ENCODE measurements around the gene ANXA4. TPM values are rescaled to one million over a fixed set of nuclear protein-coding genes. Genes with fewer than 3 reads are reported as not detected.
A peak's percentile ranks its signal among the peaks of the same experiment; 100 is the strongest.
"Not testable (repeated sequence)": the region's sequence is repeated elsewhere in the genome, so short reads cannot be mapped to it uniquely, and the experiment has no call there.

The ANXA4 gene
- total RNA-seq, 3 donors from 2014 or later (not counting 1 experiment from before 2014, with no cell fraction given), result 44.6 to 63.6 (median 55.8) TPM

DNA sequence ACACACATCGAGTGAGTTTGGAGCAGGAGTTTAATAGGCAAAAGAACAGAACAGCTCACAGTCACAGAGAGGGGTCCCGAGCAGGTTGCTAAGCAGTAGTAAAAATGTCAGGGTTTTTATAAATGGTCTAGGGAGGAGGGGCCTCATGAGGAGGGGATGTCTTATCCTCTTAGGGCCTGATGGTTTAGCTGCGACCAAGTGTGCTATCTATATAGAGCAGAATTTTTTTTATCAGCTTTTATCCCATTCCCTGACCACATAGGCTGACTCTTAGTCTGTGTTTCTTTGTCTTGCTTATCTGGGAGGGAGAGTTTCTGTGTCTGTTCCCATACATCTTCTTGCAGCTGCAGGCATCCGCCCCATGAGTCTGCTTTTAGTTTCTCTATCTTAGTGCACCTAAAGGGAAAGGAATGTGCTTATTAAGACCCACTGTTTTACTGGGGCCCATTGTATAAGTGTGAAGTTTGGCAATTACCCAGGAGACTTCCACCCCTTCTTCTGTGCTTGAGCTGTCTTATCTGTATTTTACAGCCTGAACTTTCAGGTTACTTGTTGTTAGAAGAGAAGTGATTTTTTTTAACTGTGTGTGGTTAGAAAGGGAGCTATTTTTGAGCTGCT, 57.1 kb downstream of the ANXA4 start:
- no peaks in the 10 kb centered on the region for H3K9me3 Mint-ChIP-seq
- H3K27ac ChIP-seq (ENCODE audit: low read length), result peak overlapping the region; percentile 23
- H3K4me3 ChIP-seq (ENCODE audit: low read length), result peak overlapping the region; percentile 1
- TF ChIP-seq, protein P1, sequence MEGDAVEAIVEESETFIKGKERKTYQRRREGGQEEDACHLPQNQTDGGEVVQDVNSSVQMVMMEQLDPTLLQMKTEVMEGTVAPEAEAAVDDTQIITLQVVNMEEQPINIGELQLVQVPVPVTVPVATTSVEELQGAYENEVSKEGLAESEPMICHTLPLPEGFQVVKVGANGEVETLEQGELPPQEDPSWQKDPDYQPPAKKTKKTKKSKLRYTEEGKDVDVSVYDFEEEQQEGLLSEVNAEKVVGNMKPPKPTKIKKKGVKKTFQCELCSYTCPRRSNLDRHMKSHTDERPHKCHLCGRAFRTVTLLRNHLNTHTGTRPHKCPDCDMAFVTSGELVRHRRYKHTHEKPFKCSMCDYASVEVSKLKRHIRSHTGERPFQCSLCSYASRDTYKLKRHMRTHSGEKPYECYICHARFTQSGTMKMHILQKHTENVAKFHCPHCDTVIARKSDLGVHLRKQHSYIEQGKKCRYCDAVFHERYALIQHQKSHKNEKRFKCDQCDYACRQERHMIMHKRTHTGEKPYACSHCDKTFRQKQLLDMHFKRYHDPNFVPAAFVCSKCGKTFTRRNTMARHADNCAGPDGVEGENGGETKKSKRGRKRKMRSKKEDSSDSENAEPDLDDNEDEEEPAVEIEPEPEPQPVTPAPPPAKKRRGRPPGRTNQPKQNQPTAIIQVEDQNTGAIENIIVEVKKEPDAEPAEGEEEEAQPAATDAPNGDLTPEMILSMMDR (IDR thresholded peaks at IDR 0.05), result no peak
- peak overlapping the region; percentile 73 for H3K4me3 Mint-ChIP-seq
- H3K4me1 ChIP-seq (ENCODE audit: control insufficient read depth, insufficient read depth, low read length), result peaks cover 13% of the 10 kb centered on the region
- H3K27me3 ChIP-seq (ENCODE audit: control insufficient read depth, insufficient read depth, low read length), result no peaks in the 10 kb centered on the region
- H3K36me3 ChIP-seq (ENCODE audit: control insufficient read depth, insufficient read depth, low read length), result no peaks in the 10 kb centered on the region
- H3K27ac Mint-ChIP-seq, result peak overlapping the region; percentile 79 to 95
- 30% methylated on average over 3 of the region's 4 CpGs for WGBS (ENCODE audit: insufficient coverage)
- intact Hi-C loops (cut with micrococcal nuclease), result no loop called here
- no peaks in the 10 kb centered on the region for H3K36me3 Mint-ChIP-seq
- DNase-seq (no peak), ATAC-seq (peak; percentile 62 to 73 (median 71))
- H3K4me1 Mint-ChIP-seq, result peaks cover 41 to 60% of the 10 kb centered on the region in 2 donors
- H3K9me3 ChIP-seq (ENCODE audit: control insufficient read depth, insufficient read depth, low read length), result no peaks in the 10 kb centered on the region
- no peaks in the 10 kb centered on the region for H3K27me3 Mint-ChIP-seq (ENCODE audit: low read depth in 2 of 2)

DNA sequence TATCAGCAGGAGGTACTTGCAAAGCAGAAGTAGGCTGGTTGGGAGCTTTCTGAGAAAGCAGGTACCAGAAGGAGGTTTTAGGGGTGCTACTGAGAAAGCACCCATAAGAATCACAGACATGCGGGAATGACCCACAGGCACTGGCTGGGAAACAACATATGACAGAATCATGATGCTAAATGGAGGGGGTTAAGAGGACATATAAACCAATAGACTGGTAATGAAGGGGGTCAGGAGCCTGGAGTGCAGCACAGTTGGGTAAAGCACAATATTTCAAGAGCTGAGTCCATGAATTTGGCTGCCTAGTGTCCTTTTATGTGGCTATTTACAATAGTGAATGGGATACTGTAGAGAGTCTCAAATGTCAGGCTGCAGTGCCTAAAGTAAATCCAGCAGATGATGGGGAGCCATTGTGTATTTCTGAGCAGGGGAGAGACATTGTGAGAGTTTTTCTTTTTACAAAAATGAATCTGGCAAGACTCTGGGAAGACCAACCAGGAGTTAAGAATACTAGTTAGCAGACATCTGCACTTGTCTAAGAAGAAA, 59.9 kb downstream of the ANXA4 start:
- intact Hi-C loops (cut with micrococcal nuclease), result no loop called here
- ATAC-seq (no peak), DNase-seq (no peak)
- Histone ChIP-seq H3K9me3 (ENCODE audit: control insufficient read depth, insufficient read depth, low read length) (no peaks in the 10 kb centered on the region), H3K4me3 (ENCODE audit: low read length) (no peak overlapping the region), H3K36me3 (ENCODE audit: control insufficient read depth, insufficient read depth, low read length) (no peaks in the 10 kb centered on the region), H3K27me3 (ENCODE audit: control insufficient read depth, insufficient read depth, low read length) (no peaks in the 10 kb centered on the region), H3K27ac (ENCODE audit: low read length) (no peak overlapping the region), H3K4me1 (ENCODE audit: control insufficient read depth, insufficient read depth, low read length) (peaks cover 18% of the 10 kb centered on the region)
- Mint-ChIP-seq H3K4me3 (no peak overlapping the region), H3K27me3 (ENCODE audit: low read depth in 2 of 2) (no peaks in the 10 kb centered on the region), H3K36me3 (peaks cover 7% of the 10 kb centered on the region), H3K27ac (no peak overlapping the region), H3K9me3 (no peaks in the 10 kb centered on the region), H3K4me1 (peaks cover 47 to 59% of the 10 kb centered on the region in 2 donors)
- TF ChIP-seq, protein P1 (IDR thresholded peaks at IDR 0.05), result no peak
- 100% methylated on average over 1 of the region's 1 CpG for WGBS (ENCODE audit: insufficient coverage)

DNA sequence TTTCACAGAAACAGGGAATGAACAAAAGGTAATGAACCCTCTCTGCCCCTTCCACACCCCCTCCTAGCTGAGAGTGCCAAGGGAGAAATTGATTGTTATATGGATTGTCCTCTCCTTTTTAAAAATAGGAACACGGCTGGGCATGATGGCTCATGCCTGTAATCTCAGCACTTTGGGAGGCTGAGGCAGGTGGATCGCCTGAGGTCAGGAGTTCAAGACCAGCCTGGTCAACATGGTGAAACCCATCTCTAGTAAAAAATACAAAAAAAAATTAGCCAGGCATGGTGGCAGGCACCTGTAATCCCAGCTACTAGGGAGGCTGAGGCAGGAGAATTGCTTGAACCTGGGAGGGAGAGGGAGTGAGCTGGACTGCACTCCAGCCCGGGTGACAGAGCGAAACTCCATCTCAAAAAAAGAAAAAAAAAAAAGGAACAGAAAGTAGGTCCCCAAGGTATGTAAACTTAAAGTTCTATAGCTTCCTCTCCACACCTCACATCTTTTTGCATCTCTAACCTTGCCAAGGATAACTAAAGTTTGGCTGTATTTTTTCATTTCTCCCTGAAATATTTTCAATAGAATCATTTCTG, 60.9 kb downstream of the ANXA4 start:
- WGBS (ENCODE audit: insufficient coverage), result 85% methylated on average over 2 of the region's 4 CpGs
- Mint-ChIP-seq H3K27ac (peak overlapping the region; percentile 14 to 52), H3K4me1 (peaks cover 41 to 49% of the 10 kb centered on the region in 2 donors)
- H3K36me3 ChIP-seq (ENCODE audit: control insufficient read depth, insufficient read depth, low read length); intact Hi-C loops (cut with micrococcal nuclease); H3K9me3 ChIP-seq (ENCODE audit: control insufficient read depth, insufficient read depth, low read length); H3K27me3 ChIP-seq (ENCODE audit: control insufficient read depth, insufficient read depth, low read length); H3K4me3 ChIP-seq (ENCODE audit: low read length); H3K4me3 Mint-ChIP-seq; H3K27ac ChIP-seq (ENCODE audit: low read length); H3K9me3 Mint-ChIP-seq; H3K27me3 Mint-ChIP-seq (ENCODE audit: low read depth in 2 of 2); DNase-seq; H3K36me3 Mint-ChIP-seq; ATAC-seq: not testable (repeated sequence)
- peaks cover 18% of the 10 kb centered on the region for H3K4me1 ChIP-seq (ENCODE audit: control insufficient read depth, insufficient read depth, low read length)

DNA sequence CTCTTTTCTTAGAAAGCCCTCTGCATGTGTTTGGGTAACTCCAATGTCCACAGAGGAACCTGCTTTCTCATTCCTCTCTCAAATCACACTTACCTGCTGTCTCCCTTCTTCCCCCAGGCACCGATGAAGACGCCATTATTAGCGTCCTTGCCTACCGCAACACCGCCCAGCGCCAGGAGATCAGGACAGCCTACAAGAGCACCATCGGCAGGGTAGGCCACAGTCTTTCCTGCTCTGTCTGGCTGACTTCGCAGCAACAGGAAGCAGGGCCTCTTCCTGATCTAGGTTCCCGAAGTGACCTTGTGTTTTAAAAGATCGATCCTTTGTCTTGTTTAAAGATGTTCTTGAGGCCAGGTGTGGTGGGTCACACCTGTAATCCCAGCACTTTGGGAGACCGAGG, 62.5 kb downstream of the ANXA4 start:
- TF ChIP-seq, protein P1 (IDR thresholded peaks at IDR 0.05), result no peak
- peaks cover 9% of the 10 kb centered on the region for H3K4me1 ChIP-seq (ENCODE audit: control insufficient read depth, insufficient read depth, low read length)
- H3K27me3 ChIP-seq (ENCODE audit: control insufficient read depth, insufficient read depth, low read length), result no peaks in the 10 kb centered on the region
- Mint-ChIP-seq H3K27ac (peak overlapping the region in 1 of 2 donors; percentile 54), H3K4me1 (peaks cover 26 to 33% of the 10 kb centered on the region in 2 donors), H3K36me3 (peaks cover 14% of the 10 kb centered on the region), H3K4me3 (no peak overlapping the region), H3K27me3 (ENCODE audit: low read depth in 2 of 2) (no peaks in the 10 kb centered on the region), H3K9me3 (no peaks in the 10 kb centered on the region)
- 44% methylated on average over 11 of the region's 11 CpGs for WGBS (ENCODE audit: insufficient coverage)
- no peak overlapping the region for H3K4me3 ChIP-seq (ENCODE audit: low read length)
- intact Hi-C loops (cut with micrococcal nuclease), result no loop called here
- DNase-seq, result no peak
- peaks cover 3% of the 10 kb centered on the region for H3K36me3 ChIP-seq (ENCODE audit: control insufficient read depth, insufficient read depth, low read length)
- peak in 1 of 3 donors; percentile 22 for ATAC-seq
- H3K9me3 ChIP-seq (ENCODE audit: control insufficient read depth, insufficient read depth, low read length), result no peaks in the 10 kb centered on the region
- no peak overlapping the region for H3K27ac ChIP-seq (ENCODE audit: low read length)

Data from natural killer cell (primary cell).